Endothelial cell of umbilical vein (primary cell): ENCODE data around the gene SLC1A6.

Source experiments
- CTCF ChIP-seq, 2 donors: IDR thresholded peaks; 1 replicate in 1 of 2; 2 replicates in 1 of 2; pipeline ENCODE4 v1.5.1; 2011; ENCODE audit warnings: low read length in 2 of 2, mild to moderate bottlenecking in 2 of 2, moderate library complexity in 2 of 2, control low read depth in 1 of 2, inconsistent platforms in 1 of 2, low read depth in 1 of 2; ENCODE audit not compliant: insufficient read depth in 1 of 2; ENCODE audit errors: extremely low read depth in 1 of 2
- EZH2 ChIP-seq: IDR thresholded peaks from 2 replicates; pipeline ENCODE4 v1.6.1; 2012; ENCODE audit warnings: borderline replicate concordance, low read depth, mild to moderate bottlenecking, moderate library complexity, low read length, inconsistent platforms; ENCODE audit not compliant: severe bottlenecking
- FOS ChIP-seq: IDR thresholded peaks from 2 replicates; pipeline ENCODE4 v1.6.1; 2011; ENCODE audit warnings: mild to moderate bottlenecking, low read length, moderate library complexity, borderline replicate concordance; ENCODE audit not compliant: insufficient read depth
- GATA2 ChIP-seq: IDR thresholded peaks from 2 replicates; pipeline ENCODE4 v1.7.0; 2011; ENCODE audit warnings: low read depth, mild to moderate bottlenecking, moderate library complexity, mixed read lengths, low read length; ENCODE audit not compliant: insufficient read length, insufficient read depth
- JUN ChIP-seq: IDR thresholded peaks from 2 replicates; pipeline ENCODE4 v1.6.1; 2011; ENCODE audit warnings: borderline replicate concordance, low read depth; ENCODE audit not compliant: insufficient read length, insufficient read depth
- MAX ChIP-seq: IDR thresholded peaks from 2 replicates; pipeline ENCODE4 v1.6.1; 2011; ENCODE audit not compliant: insufficient read depth, insufficient read length
- POLR2A ChIP-seq: IDR thresholded peaks from 2 replicates; pipeline ENCODE4 v1.6.1; 2012; ENCODE audit warnings: low read depth, mild to moderate bottlenecking, control low read depth, low read length
- POLR2AphosphoS5 ChIP-seq: IDR thresholded peaks from 2 replicates; pipeline ENCODE4 v1.6.1; 2012; ENCODE audit warnings: low read depth, mild to moderate bottlenecking, control low read depth, low read length, moderate library complexity; ENCODE audit not compliant: insufficient read depth

- TF ChIP-seq CTCF (IDR thresholded peaks at IDR 0.05; ENCODE audit: extremely low read depth in 1 of 2, insufficient read depth in 1 of 2, low read depth in 1 of 2, low read length in 2 of 2): no peak
- TF ChIP-seq EZH2: no peak
- TF ChIP-seq POLR2A: no peak
- TF ChIP-seq JUN: no peak
- TF ChIP-seq FOS: no peak
- TF ChIP-seq MAX: no peak
- TF ChIP-seq POLR2AphosphoS5: no peak
- TF ChIP-seq GATA2: no peak
Measured at GRCh38 chr19:14949876-14950275, 29.8 kb downstream of the SLC1A6 start.
